Hepatocyte (in vitro differentiated cells): ENCODE measurements around the gene ERICH2. TPM values are rescaled to one million over a fixed set of nuclear protein-coding genes. Genes with fewer than 3 reads are reported as not detected.

Experiments used
- DNase-seq: peaks from one replicate; pipeline ENCODE4 v3.0.0-alpha.2; 2016; ENCODE audit warnings: low spot score
- H2AFZ ChIP-seq: fragments of 200-600 bp; sonication (generic); 2 replicates; pipeline ENCODE4 v1.6.0; 2016; ENCODE audit warnings: antibody characterized with exemption, mild to moderate bottlenecking
- H3K27ac ChIP-seq: fragments of 200-600 bp; sonication (generic); 2 replicates; pipeline ENCODE4 v1.5.1; 2016; ENCODE audit warnings: mild to moderate bottlenecking
- H3K27me3 ChIP-seq: fragments of 200-600 bp; sonication (generic); 2 replicates; pipeline ENCODE4 v1.6.1; 2016
- H3K36me3 ChIP-seq: fragments of 200-600 bp; sonication (generic); replicated peaks from 2 replicates; pipeline ENCODE4 v1.5.1; 2016; ENCODE audit warnings: low read depth; ENCODE audit not compliant: insufficient read depth
- H3K4me1 ChIP-seq: fragments of 200-600 bp; sonication (generic); 2 replicates; pipeline ENCODE4 v1.5.1; 2016; ENCODE audit warnings: mild to moderate bottlenecking, moderate library complexity; ENCODE audit not compliant: insufficient read depth
- H3K4me2 ChIP-seq: fragments of 200-600 bp; sonication (generic); 2 replicates; pipeline ENCODE4 v1.6.0; 2016
- H3K4me3 ChIP-seq: fragments of 200-600 bp; sonication (generic); 2 replicates; pipeline ENCODE4 v1.5.1; 2016; ENCODE audit warnings: mild to moderate bottlenecking
- H3K79me2 ChIP-seq: fragments of 200-600 bp; sonication (generic); 2 replicates; pipeline ENCODE4 v1.6.0; 2017; ENCODE audit warnings: mild to moderate bottlenecking
- H3K9me2 ChIP-seq: fragments of 200-600 bp; sonication (generic); replicated peaks from 2 replicates; pipeline ENCODE4 v1.6.0; 2017; ENCODE audit warnings: mild to moderate bottlenecking; ENCODE audit not compliant: insufficient read depth
- H3K9me3 ChIP-seq: fragments of 200-600 bp; sonication (generic); 2 replicates; pipeline ENCODE4 v1.5.1; 2016; ENCODE audit warnings: low read depth, mild to moderate bottlenecking
- H4K20me1 ChIP-seq: fragments of 200-600 bp; sonication (generic); 2 replicates; pipeline ENCODE4 v1.6.0; 2016; ENCODE audit warnings: mild to moderate bottlenecking; ENCODE audit not compliant: insufficient read depth, poor library complexity, severe bottlenecking
- CTCF ChIP-seq: fragments of 200-600 bp; sonication (generic); IDR thresholded peaks from 2 replicates; pipeline ENCODE4 v1.5.1; 2016; ENCODE audit warnings: antibody characterized with exemption, mild to moderate bottlenecking; ENCODE audit not compliant: poor library complexity
- EZH2 ChIP-seq: fragments of 200-600 bp; sonication (generic); IDR thresholded peaks from 2 replicates; pipeline ENCODE4 v1.6.1; 2016; ENCODE audit warnings: antibody characterized with exemption, mild to moderate bottlenecking, borderline replicate concordance
- EZH2phosphoT487 ChIP-seq: fragments of 200-600 bp; sonication (generic); IDR thresholded peaks from one replicate; pipeline ENCODE4 v1.6.1; 2018; ENCODE audit warnings: antibody characterized with exemption, mild to moderate bottlenecking, low read depth, moderate library complexity; ENCODE audit not compliant: unreplicated experiment, severe bottlenecking
- WGBS: methylation state at CpG from one replicate; pipeline ENCODE4 v1.1.6; 2016; ENCODE audit warnings: low lambda C conversion rate; ENCODE audit errors: missing lambda C conversion rate; 5-methylcytosine and 5-hydroxymethylcytosine counted together
- polyA plus RNA-seq: library from polyadenylated mRNA; unstranded; fragments of >200 nt; fragmentation: Nextera tagmentation; extraction: Ambion mirVana; gene quantifications from 2 replicates; pipeline ENCODE4 v1.2.1, GENCODE V29; 2016
- total RNA-seq: library from RNA; depleted of rRNA; stranded (reverse); fragments of >200 nt; gene quantifications from 2 replicates; pipeline ENCODE4 v1.2.3, GENCODE V29; 2014

The ERICH2 gene
- total RNA-seq (0.52 TPM in 1 of 2 replicates, not detected in the other), polyA plus RNA-seq (1.9 and 3.1 TPM in 2 replicates)

- no peak for TF ChIP-seq EZH2
- peak; percentile 26 for TF ChIP-seq CTCF
- no peak for TF ChIP-seq EZH2phosphoT487
- Histone ChIP-seq H2AFZ (peak within 1 kb of the TSS; percentile 97), H3K4me1 (peaks cover 5% of the 10 kb centered on the region), H3K27ac (peak within 1 kb of the TSS; percentile 93), H3K79me2 (no peaks in the 10 kb centered on the region), H3K9me2 (no peaks in the 10 kb centered on the region), H3K9me3 (no peaks in the 10 kb centered on the region), H3K4me3 (peak within 1 kb of the TSS; percentile 81), H4K20me1 (no peaks in the 10 kb centered on the region), H3K27me3 (no peaks in the 10 kb centered on the region), H3K4me2 (peak within 1 kb of the TSS; percentile 88), H3K36me3 (no peaks in the 10 kb centered on the region)
- DNase-seq, result peak; percentile 88
- 10% methylated on average over 13 of the region's 13 CpGs for WGBS
Measured at GRCh38 chr2:170770008-170770605, at the start of gene ERICH2. TSS of gene ERICH2 (plus strand) at chr2:170770378. CDS start at chr2:170770682, 304 bp downstream.

DNA sequence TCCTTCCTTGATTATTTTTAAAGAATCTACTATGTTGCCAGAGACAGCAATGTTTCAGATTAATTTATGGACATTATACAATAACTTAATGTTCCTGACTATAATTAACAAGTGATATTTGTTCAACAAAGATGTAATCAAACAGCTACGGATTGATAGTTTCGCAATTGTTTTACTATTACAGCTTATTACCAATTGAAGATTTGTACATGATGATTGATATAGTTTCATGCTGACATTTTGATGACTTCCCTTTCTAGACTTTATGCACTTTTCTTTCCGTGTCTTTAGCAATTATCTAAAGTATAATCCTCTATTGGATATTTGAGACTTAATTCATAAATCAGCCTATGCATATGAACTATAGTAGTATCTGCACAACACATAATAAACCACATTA, 48.5 kb upstream of the ERICH2 start:
- H3K4me3 ChIP-seq, result no peak overlapping the region
- peaks cover 5% of the 10 kb centered on the region for H3K9me3 ChIP-seq
- TF ChIP-seq CTCF (no peak), EZH2 (no peak), EZH2phosphoT487 (no peak)
- H3K36me3 ChIP-seq, result no peaks in the 10 kb centered on the region
- no peak for DNase-seq
- no peaks in the 10 kb centered on the region for H4K20me1 ChIP-seq
- 90% methylated on average over 3 of the region's 3 CpGs for WGBS
- H2AFZ ChIP-seq, result no peak overlapping the region
- H3K79me2 ChIP-seq, result no peaks in the 10 kb centered on the region
- no peak overlapping the region for H3K4me2 ChIP-seq
- H3K27me3 ChIP-seq, result peaks cover 32% of the 10 kb centered on the region
- peaks cover 4% of the 10 kb centered on the region for H3K4me1 ChIP-seq
- H3K9me2 ChIP-seq, result no peaks in the 10 kb centered on the region
- H3K27ac ChIP-seq, result no peak overlapping the region

- Histone ChIP-seq H3K4me3 (no peak overlapping the region), H3K27ac (no peak overlapping the region), H3K4me1 (no peaks in the 10 kb centered on the region), H3K4me2 (no peak overlapping the region), H2AFZ (no peak overlapping the region), H3K36me3 (no peaks in the 10 kb centered on the region), H4K20me1 (no peaks in the 10 kb centered on the region), H3K9me3 (peaks cover 5% of the 10 kb centered on the region), H3K9me2 (no peaks in the 10 kb centered on the region), H3K79me2 (no peaks in the 10 kb centered on the region), H3K27me3 (peaks cover 26% of the 10 kb centered on the region)
- no peak for TF ChIP-seq CTCF
- TF ChIP-seq EZH2, result no peak
- no peak for TF ChIP-seq EZH2phosphoT487
- DNase-seq, result no peak
Measured at GRCh38 chr2:170722301-170722700, 47.9 kb upstream of the ERICH2 start.
